GM18507 (cell line): ENCODE results near the gene KRTAP10-9.
"Not testable (repeated sequence)": the region's sequence is repeated elsewhere in the genome, so short reads cannot be mapped to it uniquely, and the experiment has no call there.

Experiments
- DNase-seq: peaks from one replicate; pipeline ENCODE4 v3.0.0; 2011; ENCODE audit warnings: low read depth; ENCODE audit not compliant: insufficient read length; ENCODE audit errors: extremely low spot score
- FAIRE-seq: peaks from 2 replicates; lab custom pipeline; 2011; peaks lifted over from hg19 to GRCh38; lab: Jason Lieb, UNC

The KRTAP10-9 gene

DNA sequence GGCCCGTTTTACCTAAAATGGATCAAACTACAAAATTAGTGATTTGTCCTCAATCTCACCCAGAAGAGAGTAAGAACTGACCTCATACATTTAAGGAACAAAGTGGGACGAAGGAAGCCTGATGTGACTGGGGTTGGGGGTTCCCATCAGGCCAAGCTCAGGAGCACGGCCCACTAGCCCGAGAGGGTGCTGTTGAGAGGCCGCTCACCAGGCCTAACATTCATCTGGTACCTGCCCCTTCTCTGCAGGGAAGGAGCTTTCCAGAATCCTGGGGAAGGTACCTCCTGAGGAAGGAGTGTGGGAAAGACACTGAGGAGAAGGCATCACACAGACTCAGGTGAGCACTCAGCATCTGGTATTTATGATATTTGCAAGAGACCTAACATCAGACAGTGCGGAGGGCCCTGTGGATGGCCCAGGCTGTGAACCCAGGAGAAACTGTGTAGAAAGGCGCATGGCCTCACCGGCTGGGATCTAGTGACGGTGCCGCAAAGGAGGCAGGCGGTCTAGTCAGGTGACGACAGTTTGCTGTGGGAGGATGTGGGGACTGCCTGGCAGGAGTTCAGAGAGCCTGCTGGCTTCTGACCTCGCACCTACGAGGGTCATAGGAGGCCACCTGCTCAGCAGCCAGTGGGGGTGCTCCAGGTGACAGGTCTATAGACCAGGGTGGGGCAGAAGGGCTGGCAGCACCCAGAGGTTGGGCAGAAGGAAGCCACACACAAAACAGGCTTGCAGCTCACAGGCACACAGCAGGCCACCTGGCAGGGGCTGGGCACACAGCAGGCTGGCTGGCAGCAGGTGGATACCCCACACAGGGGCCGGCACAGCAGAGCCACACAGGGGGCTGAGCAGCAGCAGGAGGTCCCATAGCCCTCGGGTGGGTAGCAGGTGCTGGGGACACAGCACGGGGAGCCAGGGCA lies 27.0 kb downstream of the KRTAP10-9 start:
- DNase-seq (no peak), FAIRE-seq (no peak)

DNA sequence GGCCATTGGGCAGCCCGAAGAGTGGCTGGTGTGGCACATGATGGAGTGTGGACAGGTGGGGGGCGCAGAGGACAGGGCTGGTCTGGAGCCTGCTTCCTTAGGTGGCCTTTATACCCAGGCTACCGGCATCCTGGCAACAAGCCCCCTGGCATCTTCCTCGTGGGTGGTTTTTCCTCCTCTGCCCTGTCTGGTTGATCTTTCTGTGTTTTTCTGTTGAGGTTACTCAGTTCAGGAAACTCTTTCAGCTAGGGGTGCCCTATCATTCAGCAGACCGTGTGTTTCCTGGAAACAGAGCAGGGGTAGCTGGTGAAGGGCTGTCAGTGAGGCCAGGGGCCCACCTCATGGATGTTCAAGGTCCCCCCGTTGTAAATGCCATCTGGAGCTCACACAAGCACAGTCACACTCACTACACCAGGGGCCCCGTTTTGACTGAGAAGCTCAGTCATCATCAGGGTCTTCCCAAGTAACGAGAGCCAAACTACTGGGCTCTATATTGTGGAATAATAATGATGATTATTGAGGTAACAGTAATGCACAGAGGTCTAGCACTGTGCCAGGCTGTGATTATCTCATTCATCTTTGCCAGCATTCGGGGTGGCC lies 27.8 kb downstream of the KRTAP10-9 start, which contains the start of gene KRTAP12-4:
Gene KRTAP12-4, minus strand, starts transcription at position 84 of the 600 bp plus-strand sequence. Its CDS starts 45 bp downstream, at position 39.
- DNase-seq (no peak), FAIRE-seq (no peak)

DNA sequence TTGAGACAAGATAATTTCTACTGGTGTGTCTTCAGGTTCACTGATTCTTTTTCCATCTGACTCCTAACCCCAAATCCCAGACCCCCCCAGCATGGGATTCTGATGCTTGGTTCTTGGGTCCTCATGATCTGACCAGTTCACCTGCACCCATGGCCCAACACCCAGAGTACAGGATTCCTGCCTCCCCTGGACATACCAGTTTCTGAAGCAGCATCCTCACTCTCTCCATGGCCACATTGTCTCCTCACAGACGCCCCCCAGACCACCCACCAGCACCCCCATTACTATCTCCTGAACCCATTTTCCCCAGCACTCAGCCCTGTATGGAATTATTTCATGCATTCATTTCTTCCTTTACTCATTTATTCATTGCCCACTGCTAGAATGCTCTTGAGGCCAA lies 30.0 kb downstream of the KRTAP10-9 start:
- no peak for DNase-seq
- FAIRE-seq = no peak

DNA sequence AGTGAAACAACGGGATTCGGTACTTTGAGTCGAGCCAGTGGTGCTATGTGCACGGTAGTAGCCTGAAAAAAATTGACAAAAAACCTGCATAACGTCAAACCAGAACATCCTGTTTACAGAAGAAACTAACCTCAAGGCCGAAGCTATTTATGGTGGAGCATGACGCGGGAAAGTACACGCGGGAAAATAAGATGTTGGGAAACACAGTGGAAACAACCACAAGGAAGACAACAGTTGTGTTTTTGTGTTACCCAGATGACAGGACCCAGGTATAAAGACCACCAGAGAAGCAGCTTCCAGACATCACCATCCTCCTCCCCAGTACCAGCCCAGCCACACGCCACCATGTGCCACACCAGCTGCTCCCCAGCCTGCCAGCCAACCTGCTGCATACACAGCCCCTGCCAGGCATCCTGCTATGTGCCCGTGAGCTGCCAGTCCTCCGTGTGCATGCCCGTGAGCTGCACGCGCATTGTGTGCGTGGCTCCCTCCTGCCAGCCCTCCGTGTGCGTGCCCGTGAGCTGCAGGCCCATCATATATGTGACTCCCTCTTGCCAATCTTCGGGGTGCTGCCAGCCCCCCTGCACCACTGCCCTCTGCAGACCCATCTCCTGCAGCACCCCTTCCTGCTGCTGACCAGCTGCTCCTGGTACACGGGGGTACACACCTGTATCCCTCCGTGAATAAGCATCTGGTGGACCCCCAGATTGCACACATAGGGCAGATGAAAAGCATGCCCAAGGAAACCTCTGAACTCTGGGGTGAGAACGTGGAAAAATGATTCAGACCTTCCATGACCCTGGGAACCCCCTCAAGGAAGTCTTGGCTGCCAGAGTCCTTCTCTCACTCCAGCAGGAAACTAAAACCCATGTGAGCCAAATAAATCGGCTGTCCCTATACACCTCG lies 31.0 kb downstream of the KRTAP10-9 start, which contains the start of gene KRTAP12-3:
Gene KRTAP12-3, plus strand, starts transcription at position 298 of the 906 bp plus-strand sequence. Its CDS starts 48 bp downstream, at position 346.
- FAIRE-seq (no peak), DNase-seq (no peak)

DNA sequence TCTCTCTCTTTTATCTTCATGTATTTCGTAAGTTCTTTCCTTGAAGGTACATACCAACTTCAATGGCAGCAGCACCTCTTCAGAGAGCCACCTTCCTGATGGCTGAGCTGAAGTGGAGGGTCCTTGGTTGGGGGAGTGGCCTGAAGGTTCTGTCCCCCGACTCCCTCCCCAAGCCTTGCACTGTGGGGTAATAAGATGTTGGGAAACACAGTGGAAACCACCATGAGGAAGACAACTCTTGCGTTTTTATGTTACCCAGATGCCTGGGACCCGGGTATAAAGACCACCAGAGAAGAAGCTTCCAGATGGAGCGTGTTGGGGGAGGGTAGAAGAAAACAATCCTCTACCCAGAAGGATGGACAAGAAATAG lies 31.6 kb downstream of the KRTAP10-9 start:
- FAIRE-seq = no peak
- DNase-seq = no peak

DNA sequence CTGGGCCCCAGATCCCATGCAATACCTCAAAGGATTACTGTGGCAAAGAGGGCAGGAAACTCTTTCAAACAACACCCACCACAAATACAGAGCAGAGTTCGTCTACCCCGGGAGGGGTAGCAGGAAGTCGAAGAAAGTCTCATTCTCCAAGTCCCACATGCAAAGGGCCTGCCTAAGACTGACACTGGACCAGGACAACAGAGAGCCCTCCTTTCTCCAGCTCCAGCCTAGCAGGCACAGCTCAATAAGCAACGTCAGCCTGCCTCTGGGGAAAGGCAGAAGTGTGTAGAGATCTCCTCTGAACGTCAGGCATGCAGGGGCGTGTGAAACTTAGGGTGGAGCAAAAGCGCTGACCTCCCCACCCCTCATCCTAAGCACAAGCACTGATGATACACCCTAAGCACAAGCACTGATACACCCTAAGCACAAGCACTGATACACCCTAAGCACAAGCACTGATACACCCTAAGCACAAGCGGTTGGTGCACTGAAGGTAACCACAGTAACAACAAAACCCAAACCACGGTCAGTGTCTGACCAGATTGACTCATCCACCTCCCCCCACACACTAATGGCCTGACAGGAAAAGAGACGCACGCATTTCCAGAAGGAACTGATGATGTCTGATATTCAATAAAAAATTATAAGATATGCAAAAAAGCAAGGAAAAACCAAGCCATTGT lies 32.2 kb downstream of the KRTAP10-9 start:
- no peak for DNase-seq
- FAIRE-seq = no peak

DNA sequence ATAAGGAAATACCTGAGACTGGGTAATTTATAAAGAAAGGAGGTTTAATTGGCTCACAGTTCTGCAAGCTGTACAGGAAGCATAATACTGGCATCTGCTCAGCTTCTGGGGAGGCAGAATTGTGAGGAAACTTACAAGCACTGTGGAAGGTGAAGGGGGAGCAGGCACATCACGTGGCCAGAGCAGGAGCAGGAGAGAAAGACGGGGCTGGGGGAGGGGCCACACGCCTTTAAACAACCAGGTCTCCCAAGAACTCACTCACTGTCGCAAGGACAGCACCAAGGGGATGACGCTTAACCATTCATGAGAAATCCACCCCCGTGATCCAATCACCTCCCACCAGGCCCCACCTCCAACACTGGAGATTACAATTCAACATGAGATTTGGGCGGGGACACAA lies 34.7 kb downstream of the KRTAP10-9 start:
- FAIRE-seq = not testable (repeated sequence)

DNA sequence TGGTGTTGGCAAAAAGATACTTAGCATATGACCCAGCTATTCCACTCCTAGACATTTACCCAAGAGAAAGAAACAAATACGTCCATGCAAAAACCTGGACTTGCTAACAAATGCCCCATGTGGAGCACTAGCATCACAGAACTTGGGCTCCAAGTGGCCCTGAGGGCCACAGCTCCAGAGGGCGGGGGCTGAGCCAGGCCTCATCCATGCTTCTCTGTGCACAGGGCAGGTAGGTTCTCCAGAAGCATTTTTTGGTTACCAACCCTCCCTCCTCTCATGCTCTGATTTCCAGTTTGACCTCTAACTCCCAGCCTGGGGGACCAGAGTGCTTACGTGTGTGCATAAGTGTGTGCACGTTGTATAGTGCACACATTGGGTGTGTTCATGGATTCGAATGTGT lies 37.8 kb downstream of the KRTAP10-9 start:
- DNase-seq = no peak
- no peak for FAIRE-seq

More for the DNA sequence above, 34.7 kb downstream of the KRTAP10-9 start:
- not testable (repeated sequence) for DNase-seq

DNA sequence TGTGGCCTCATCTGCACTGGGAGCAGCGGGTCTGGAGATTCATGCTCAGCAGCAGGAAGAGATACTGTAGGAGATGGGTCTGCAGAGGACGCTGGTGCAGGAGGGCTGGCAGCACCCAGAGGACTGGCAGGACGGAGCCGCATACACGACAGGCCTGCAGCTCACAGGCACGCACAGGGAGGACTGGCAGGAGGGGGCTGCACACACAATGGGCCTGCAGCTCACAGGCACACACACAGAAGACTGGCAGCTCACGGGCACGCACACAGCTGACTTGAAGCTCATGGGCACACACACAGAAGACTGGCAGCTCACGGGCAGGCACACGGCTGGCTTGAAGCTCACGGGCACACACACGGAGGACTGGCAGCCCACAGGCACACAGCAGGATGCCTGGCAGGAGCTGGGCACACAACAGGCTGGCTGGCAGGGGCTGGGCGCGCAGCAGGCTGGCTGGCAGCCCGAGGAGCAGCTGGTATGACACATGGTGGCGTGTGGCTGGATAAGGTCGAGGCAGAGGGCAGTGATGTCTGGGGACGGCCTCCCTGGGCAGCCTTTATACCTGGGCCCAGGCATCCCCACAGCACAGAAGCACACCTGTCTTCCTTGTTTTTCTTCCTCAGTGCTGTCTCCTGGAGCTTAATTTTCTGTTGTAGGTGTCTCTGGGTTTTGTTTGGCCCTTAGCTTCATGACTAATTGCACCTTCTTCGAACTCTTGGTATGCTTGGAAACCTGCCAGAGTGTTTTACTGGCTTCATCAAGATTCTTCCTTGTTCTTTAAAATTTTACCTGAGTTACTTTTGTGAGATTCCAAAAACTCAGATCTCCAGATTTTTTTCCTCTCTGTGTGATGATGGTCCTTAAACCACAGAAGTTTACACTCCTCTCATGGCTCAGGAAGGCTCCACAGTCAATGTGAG lies 39.8 kb downstream of the KRTAP10-9 start, which contains the start of gene KRTAP12-2:
Gene KRTAP12-2, minus strand, starts transcription at position 527 of the 920 bp plus-strand sequence. Its CDS starts 41 bp downstream, at position 486.
- no peak for DNase-seq
- FAIRE-seq = no peak

DNA sequence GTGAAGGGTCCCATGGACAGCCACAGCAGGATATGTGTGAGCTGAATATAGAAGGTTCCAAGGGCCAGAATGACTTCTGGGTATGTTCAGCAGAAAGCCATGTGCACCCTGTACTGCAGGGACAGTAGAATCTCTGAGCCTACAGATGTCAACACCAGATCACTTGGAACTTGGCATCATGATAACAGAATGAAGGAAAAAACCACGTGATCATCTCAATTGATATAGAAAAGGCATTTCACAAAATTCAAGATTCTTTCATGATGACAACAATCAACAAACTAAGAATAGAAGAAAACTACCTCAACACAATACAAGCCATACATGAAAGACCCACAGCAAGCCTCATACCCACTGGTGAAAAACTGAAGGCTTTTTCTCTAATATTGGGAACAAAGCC lies 40.7 kb downstream of the KRTAP10-9 start:
- FAIRE-seq (no peak), DNase-seq (no peak)

DNA sequence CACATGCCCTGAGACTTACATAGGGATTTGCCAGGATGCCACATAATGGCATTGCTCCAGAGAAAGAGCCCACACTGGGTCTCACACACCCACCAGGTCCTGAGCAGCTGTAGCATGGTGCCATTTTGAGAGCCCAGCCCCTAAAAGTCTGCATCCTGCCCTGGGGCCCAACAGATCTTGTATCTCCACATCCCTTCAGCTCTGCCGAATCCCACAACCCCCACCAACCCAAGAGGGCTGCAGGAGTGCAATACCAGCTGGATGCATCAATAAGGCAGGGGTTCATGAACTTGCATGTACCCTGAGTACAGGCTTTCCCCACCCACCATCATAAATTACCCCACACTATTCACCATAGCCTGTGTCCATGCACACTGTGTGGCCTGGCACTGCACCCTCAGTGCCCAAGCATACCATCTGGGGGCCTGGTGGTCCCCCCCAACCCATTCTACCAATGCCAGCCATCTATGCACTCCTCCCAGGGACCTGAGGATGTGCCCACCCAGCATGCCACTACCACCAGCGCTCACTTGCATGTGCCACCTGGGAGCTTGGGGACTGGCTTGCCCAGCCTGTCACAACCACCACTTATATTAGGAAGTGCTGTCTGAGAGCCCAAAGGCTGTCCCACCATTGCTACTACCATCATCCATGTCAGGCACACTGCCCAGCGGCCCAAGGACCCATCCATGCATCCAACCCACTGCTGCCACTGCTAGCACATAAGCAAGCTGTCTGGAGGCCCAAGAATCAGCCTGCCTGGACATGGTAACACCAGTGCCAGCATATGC lies 43.9 kb downstream of the KRTAP10-9 start:
- FAIRE-seq (no peak), DNase-seq (no peak)

DNA sequence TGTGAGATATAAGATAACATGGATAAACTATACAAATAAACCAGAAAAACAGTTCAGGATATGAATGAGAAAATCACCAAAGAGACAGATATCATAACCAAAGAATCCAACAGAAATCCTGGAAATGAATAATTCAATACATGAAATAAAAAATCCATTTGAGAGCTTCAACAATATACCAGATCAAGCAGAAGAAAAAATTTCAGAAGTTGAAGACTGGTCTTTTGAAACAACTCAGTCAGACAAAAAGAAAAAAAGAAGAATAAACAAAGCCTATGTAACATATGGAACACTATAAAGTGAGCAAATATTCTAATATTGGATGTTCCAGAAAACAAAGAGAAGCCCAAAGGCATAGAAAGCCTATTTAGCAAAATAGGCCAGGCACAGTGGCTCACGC lies 45.0 kb downstream of the KRTAP10-9 start:
- DNase-seq (no peak), FAIRE-seq (no peak)

DNA sequence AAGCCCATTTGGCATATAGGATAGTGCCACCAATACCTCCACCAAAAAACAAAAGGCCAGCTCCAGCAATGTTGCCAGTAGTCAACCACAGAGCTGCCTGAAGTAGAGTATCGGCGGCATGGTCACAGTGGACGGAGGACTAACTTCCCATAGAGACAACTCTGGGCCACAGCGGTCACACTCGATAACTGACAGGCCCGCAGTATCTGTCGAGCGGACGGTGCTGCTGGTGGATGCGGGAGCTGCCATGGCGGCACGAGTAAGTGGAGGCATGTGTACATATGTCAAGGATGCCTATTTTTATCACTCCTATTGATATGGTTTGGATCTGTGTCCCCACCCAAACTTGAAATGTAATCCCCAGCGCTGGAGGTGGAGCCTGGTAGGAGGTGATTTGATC lies 51.0 kb downstream of the KRTAP10-9 start:
- DNase-seq (no peak), FAIRE-seq (no peak)
